Ishikawa (cell line): ENCODE measurements around the gene GTF2H2C.

Experiments used
- CEBPB ChIP-seq: IDR thresholded peaks from 2 replicates; pipeline ENCODE4 v1.6.1; 2012
- CREB1 ChIP-seq: IDR thresholded peaks from 2 replicates; pipeline ENCODE4 v1.6.1; 2012; ENCODE audit warnings: low read depth
- EGR1 ChIP-seq: IDR thresholded peaks from 2 replicates; pipeline ENCODE4 v1.6.1; 2012
- EP300 ChIP-seq: IDR thresholded peaks from 2 replicates; pipeline ENCODE4 v1.6.1; 2012; ENCODE audit warnings: borderline replicate concordance
- FOXM1 ChIP-seq: IDR thresholded peaks from 2 replicates; pipeline ENCODE4 v1.6.1; 2012; ENCODE audit warnings: low read depth, borderline replicate concordance
- MAX ChIP-seq: IDR thresholded peaks from 2 replicates; pipeline ENCODE4 v1.6.1; 2012
- NFIC ChIP-seq: IDR thresholded peaks from 2 replicates; pipeline ENCODE4 v1.6.1; 2012
- RAD21 ChIP-seq: IDR thresholded peaks from 2 replicates; pipeline ENCODE4 v1.6.1; 2012; ENCODE audit warnings: low read depth
- REST ChIP-seq: IDR thresholded peaks from 2 replicates; pipeline ENCODE4 v1.6.1; 2012; ENCODE audit warnings: low read depth, mild to moderate bottlenecking
- TAF1 ChIP-seq: IDR thresholded peaks from 2 replicates; pipeline ENCODE4 v1.6.1; 2012; ENCODE audit warnings: low read depth, mild to moderate bottlenecking
- TCF12 ChIP-seq: IDR thresholded peaks from 2 replicates; pipeline ENCODE4 v1.6.1; 2012; ENCODE audit warnings: low read depth
- TEAD4 ChIP-seq: IDR thresholded peaks from 2 replicates; pipeline ENCODE4 v1.6.1; 2012
- USF1 ChIP-seq: IDR thresholded peaks from 2 replicates; pipeline ENCODE4 v1.6.1; 2012
- YY1 ChIP-seq: IDR thresholded peaks from 2 replicates; pipeline ENCODE4 v1.6.1; 2012; ENCODE audit warnings: low read depth
- ZBTB7A ChIP-seq: IDR thresholded peaks from 2 replicates; pipeline ENCODE4 v1.6.1; 2012; ENCODE audit warnings: low read depth

Gene GTF2H2C

GRCh38 chr5:69528035-69528434 is 32.0 kb upstream of the GTF2H2C start:
- TF ChIP-seq EP300 (0 out of 2 replicates have a peak, but pooled peaks have one; percentile 34), TEAD4 (no peak), YY1 (no peak), NFIC (0 out of 2 replicates have a peak, but pooled peaks have one; percentile 3), REST (no peak), CREB1 (no peak), CEBPB (no peak; the same call in 1 of the 2 replicates), EGR1 (no peak), ZBTB7A (no peak), TAF1 (no peak), MAX (peak; percentile 61; the same call in 1 of the 2 replicates), FOXM1 (no peak), USF1 (no peak), TCF12 (no peak; the same call in 1 of the 2 replicates), RAD21 (no peak)

GRCh38 chr5:69528609-69529008 is 31.4 kb upstream of the GTF2H2C start:
- TF ChIP-seq REST (no peak), TAF1 (no peak), MAX (no peak), FOXM1 (no peak), TCF12 (no peak), CREB1 (no peak), RAD21 (no peak), NFIC (no peak)

GRCh38 chr5:69530561-69531405 is 29.2 kb upstream of the GTF2H2C start:
- TF ChIP-seq ZBTB7A, result no peak
- no peak for TF ChIP-seq USF1
- TF ChIP-seq CEBPB, result no peak
- no peak for TF ChIP-seq YY1
- TF ChIP-seq FOXM1, result no peak
- no peak for TF ChIP-seq CREB1
- TF ChIP-seq EP300, result no peak
- no peak for TF ChIP-seq TAF1
- TF ChIP-seq EGR1, result no peak
- TF ChIP-seq RAD21, result no peak
- no peak for TF ChIP-seq REST
- TF ChIP-seq TEAD4, result no peak
- TF ChIP-seq TCF12, result no peak

- no peak for TF ChIP-seq FOXM1
- no peak for TF ChIP-seq TEAD4
- no peak for TF ChIP-seq ZBTB7A
- TF ChIP-seq REST, result no peak
- TF ChIP-seq CREB1, result no peak
- TF ChIP-seq TAF1, result no peak
- no peak for TF ChIP-seq USF1
- TF ChIP-seq CEBPB, result no peak
- TF ChIP-seq RAD21, result no peak
- no peak for TF ChIP-seq EP300
- no peak for TF ChIP-seq NFIC
- TF ChIP-seq EGR1, result no peak
- TF ChIP-seq YY1, result no peak
- no peak for TF ChIP-seq TCF12
- no peak for TF ChIP-seq MAX
Observed at GRCh38 chr5:69531406-69531801, 28.6 kb upstream of the GTF2H2C start.
